GM12892 (cell line): Measurements from ENCODE around the gene EML1.

Experiments used
- POLR2A ChIP-seq: IDR thresholded peaks from 2 replicates; pipeline ENCODE4 v1.6.1; 2011; ENCODE audit warnings: low read depth, low read length, control low read depth
- POLR2AphosphoS5 ChIP-seq: IDR thresholded peaks from 2 replicates; pipeline ENCODE4 v1.6.1; 2011; ENCODE audit warnings: low read depth, low read length, control low read depth

DNA sequence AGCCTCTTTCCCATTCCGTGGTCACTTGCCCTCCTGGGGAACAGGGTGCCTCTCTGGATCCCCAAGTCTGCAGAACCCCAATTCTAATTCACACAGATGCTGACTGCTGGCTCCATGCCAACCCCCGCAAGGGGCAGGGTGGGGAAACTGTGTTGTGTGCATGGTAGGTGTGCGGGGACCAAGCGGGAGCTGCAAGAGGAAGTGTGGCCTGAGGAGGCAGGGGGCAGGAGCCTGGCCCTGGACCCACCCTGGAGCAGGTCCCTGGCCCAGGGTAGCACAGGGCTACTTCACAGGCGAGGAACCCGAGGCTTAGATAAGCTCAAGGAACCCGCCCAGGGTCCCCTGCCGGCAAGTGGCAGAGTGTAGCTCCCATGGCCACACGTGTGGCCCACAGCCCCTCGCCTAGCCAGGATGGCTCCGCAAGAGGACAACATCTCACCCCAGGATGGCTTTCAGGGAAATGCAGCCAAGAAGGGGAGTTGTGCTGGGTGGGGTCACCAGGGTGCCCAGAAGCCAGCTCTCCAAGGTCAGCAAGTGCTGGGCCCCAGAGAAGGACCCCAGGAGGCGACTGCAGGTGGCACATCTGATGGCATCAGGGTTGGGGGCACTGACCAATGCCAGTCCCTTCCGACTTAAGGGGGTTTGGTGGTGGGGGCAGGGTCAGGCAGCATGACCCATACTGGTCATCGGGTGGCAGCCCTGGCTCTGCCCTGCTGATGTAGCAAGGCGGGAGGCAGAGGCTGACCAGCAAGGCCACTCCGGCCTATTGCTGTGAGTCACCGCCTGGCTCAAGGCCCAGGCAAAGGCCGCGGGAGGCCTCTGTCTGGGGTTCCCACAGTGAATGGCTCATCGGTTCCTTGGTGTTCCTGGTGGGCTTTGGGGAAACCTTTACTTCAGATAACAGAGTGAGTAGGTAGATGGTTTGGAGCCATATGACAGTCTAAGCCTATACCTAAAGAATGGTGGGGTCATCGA, 37.3 kb upstream of the EML1 start:
- TF ChIP-seq POLR2A (no peak), POLR2AphosphoS5 (no peak)
